Activated CD8-positive, alpha-beta memory T cell treated with anti-CD3 and anti-CD28 coated beads for 48 hours (primary cell): ENCODE results near the gene MYO5B.
"Not testable (repeated sequence)": the region's sequence is repeated elsewhere in the genome, so short reads cannot be mapped to it uniquely, and the experiment has no call there.

Source experiments
- DNase-seq, 3 experiments: peaks; one replicate each; pipeline ENCODE4 v3.0.0-alpha.2; 2020; ENCODE audit warnings: low read depth in 2 of 3, low spot score in 2 of 3

Gene MYO5B

DNA sequence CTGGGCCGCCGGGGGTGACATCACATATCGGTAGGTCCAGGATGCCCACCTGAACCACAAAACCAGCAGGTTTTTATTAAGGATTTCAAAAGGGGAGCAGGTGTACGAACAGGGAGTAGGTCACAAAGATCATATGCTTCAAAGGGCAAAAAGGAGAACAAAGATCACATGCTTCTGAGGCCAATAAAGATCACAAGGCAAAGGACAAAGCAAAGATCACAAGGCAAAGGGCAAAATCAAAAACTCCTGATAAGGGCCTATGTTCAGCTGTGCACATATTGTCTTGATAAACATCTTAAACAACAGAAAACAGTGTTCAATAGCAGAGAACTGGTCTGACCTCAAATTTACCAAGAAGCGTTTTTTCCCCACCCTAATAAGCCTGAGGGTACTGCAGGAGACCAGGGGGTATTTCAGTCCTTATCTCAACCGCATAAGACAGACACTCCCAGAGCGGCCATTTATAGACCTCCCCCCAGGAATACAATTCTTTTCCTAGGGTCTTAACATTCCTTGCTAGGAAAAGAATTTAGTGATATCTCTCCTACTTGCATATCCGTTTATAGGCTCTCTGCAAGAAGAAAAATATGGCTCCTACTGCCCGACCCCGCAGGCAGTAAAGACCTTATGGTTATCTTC, 386.3 kb downstream of the MYO5B start:
- DNase-seq, result not testable (repeated sequence)

DNA sequence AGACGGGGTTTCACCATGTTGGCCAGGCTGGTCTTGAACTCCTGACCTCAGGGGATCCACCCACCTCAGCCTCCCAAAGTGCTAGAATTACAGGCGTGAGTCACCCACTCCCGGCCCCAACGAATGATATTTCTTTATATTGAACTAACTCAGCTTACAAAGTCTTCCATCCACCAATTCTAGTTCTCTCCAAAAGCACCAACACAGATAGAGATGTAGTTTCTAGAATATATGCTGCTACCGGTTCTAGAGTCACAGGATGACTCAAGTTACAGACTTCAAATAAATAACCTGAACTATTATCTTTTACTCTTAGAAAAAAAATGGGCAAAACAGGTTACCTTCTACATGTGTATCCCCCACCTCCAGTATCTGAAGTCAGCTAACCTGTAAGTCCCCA, 390.9 kb downstream of the MYO5B start:
- no peak for DNase-seq

DNA sequence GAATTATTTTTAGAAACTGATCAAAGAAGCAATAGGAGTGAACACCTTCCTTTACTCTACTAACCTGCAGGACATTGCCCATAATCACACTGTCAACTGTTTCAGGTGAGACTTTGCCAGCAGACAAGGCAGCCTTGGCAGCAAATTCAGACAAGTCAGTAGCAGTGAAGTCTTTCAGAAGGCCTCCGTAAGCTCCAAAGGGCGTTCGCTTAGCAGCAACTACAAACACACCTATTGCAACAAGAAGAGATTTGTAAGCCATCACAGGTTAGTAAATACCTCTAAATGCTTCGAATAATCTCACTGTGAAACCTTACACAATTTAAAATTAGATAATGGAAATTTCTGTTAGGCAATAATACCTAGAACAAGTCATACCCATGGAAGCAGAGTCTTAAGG, 392.3 kb downstream of the MYO5B start:
- DNase-seq, result no peak

DNA sequence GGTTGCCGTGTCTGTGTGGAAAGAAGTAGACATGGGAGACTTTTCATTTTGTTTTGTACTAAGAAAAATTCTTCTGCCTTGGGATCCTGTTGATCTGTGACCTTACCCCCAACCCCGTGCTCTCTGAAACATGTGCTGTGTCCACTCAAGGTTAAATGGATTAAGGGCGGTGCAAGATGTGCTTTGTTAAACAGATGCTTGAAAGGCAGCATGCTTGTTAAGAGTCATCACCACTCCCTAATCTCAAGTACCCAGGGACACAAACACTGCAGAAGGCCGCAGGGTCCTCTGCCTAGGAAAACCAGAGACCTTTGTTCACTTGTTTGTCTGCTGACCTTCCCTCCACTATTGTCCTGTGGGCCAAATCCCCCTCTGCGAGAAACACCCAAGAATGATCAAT, 394.5 kb downstream of the MYO5B start:
- DNase-seq, result not testable (repeated sequence)

DNA sequence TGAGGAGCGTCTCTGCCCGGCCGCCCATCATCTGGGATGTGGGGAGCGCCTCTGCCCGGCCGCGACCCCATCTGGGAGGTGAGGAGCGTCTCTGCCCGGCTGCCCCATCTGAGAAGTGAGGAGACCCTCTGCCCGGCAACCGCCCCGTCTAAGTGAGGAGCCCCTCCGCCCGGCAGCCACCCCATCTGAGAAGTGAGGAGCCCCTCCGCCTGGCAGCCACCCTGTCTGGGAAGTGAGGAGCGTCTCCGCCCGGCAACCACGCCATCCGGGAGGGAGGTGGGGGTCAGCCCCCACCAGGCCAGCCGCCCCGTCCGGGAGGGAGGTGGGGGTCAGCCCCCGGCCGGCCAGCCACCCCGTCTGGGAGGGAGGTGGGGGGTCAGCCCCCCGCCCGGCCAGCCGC, 395.1 kb downstream of the MYO5B start:
- DNase-seq, result not testable (repeated sequence)

DNA sequence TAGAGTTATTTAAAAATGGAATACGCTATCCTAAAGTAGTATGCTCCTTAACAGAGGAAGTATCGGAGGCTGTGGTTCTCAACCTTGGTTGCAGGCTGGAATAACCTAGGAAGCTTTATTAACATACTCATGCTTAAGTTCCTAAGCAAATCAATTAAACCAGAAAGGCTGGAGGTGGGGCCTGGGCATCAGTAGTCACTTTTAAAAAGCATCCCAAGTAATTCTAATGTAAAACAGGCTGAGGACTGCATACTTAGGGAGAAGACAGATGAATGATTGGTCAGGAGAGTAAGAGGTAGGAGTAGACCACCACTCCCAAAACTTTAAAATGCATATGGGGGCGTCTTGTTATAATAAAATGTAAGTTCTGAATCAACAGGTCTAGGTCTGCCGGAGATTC, 396.9 kb downstream of the MYO5B start:
- no peak for DNase-seq

GRCh38 chr18:49795612-49796552, 399.1 kb downstream of the MYO5B start:
- DNase-seq, result no peak

DNA sequence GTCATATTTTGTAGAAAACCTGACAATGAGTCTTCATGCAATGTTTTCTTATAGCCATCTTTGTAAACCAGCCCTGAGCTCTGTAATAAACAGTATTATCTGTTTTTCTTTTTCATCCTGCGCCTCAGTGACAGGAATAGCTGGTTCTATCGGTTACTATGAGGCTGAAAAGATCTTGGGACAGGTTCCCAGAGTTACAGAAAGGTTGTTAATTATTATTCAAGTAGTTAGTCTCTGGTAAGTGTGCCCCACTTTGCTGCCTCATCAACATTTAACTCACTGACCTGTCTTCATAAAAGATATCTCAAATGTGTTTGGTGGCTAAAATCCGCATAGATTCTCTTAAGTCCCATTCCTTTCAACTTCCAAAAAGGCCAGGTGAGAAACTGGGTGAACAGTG, 400.2 kb downstream of the MYO5B start:
- no peak for DNase-seq

- DNase-seq, result not testable (repeated sequence)
These were observed 405.3 kb downstream of the MYO5B start for GRCh38 chr18:49789560-49790134.

GRCh38 chr18:49788327-49788898, 406.5 kb downstream of the MYO5B start:
- DNase-seq, result no peak

DNA sequence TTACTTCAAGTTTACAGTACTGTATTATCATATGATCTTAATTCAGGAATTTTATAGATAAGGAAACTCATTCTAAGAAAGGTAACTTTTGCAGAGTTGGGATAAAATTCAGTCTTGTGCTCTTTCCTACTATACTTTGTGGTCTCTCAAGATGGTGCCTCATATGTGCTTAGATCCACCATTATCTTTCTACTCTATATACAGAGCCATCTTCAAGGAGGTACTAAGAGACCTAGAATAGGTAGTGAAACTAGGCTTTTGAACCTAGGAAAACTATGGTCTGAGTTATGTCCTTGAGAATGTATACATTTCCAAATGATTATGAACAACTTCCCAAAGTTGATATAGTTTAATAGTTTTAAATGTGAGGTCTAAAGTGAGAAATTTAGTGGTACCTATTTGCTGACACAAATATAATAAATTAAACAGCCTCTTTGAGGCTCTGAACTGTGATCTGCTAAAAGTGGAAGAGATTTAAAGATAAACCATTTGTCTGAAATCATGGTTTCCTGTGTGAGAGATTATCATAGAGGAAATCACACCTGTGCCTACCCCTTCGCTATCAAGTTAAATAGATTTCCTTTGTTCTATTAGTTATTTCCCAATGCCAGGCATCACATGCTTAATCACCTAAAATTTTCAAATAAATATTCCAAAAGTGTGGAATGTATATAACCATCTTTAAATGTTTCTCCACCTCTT, 408.8 kb downstream of the MYO5B start:
- no peak for DNase-seq

- DNase-seq, result no peak
These were observed 410.3 kb downstream of the MYO5B start for GRCh38 chr18:49784427-49785185.

DNA sequence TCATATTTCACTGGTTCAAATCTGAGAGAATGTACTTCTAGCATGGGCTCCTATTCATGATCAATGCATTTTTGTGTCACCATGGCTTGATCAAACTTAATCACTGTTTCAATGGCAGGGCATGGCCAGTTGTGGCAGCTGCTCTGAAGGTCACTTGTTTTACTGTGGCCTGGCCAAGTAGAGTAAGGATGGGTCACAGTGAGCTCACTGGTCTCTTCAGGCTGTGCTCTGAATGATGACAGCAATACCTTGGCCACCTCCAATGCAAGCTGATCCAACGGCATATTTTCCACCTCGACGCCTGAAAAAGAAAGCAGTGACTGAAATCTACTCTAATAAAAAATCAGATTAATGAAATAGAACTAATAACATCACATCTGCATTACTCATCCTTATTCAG, 411.3 kb downstream of the MYO5B start:
- DNase-seq, result not testable (repeated sequence)

GRCh38 chr18:49778826-49779465, 416.0 kb downstream of the MYO5B start:
- no peak for DNase-seq
